ENCODE data around the gene NDUFB10. TPM values are rescaled to one million over a fixed set of nuclear protein-coding genes. Genes with fewer than 3 reads are reported as not detected.

NDUFB10 gene
- total RNA-seq, 1 donor from 2014 or later: 97.5 TPM

DNA sequence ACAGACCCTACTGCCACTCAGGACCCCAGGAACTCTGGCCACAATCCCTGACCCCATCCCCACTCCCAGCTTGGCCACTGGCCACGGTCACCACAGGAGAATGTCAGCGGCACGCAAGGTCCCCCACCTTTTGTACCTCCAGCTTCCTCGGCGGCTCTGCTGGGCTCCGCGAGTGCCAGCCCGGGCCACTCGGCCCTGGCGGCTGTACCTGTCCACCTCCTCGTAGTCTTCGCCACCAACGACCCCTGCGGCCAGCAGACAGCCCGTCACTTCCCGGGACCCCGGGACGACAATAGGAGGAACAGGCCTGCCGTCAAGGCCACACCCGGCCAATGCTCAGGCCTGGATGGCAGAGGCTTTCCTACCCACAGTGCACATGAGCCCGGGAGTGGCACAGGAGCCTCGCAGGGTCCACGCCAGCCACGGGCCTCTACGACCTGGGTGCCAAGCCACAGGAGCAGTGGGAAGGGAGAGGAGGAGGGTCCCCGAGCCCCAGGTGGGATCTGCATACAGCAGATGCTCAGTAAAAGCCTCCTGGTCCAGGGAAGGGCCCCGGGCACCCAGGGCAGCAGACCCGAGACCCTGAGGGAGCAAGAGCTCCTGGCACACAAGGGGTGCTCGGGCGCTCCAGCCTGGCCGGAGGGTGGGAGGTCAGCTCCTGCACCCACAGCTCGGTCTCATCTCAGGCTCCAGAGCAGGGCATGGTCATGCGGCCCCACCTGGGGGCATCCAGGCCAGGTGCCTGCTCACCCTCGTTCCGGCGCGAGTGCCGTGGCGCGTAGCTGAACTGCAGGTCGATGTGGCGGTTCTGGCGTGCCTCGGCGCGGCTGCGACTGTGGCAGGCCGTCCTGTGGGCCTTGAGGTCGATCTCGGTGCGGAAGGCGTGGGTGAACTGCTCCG lies 42.4 kb downstream of the NDUFB10 start:
- no peak for DNase-seq (ENCODE audit: low spot score)

DNA sequence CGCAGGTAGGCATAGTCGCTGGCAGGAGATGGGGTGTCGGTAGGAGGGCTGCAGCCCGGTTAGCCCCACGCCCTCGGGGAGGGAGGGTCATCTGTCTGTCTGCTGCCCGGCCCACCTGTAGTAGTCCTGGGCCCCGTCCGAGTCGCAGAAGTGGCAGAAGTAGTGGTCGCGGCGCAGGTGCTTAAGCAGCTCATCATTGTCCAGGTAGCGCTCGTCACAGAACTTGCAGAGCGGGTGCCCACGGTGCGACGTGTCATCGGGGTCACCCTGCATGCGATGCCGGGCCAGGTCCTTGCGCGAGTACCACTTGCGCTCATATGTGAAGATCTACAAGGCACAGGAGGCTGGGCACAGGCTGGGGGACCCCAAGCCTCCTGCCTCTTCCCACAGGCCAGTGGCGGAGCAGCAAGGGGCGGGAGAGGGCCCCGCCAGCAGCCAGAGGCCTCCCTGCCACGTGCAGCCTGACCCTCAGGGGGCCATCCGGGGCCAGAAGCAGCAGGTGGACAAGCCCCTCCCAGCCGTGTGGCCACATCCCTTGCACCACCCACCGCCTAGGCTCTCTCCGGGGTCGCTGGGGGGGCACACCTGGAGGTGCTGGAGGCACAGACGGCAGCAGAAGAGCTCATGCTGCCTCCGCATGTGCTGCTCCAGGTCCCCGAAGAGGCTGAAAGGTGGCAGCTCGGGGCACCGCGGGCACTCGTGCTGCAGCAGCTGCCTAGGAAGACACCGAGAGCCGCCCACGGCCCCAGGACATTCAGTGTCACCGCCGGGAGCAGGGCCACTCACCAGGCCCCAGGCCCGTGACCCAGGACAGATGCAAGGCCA lies 43.3 kb downstream of the NDUFB10 start:
- no peak for DNase-seq (ENCODE audit: low spot score)

GRCh38 chr16:2003231-2003826 lies 44.0 kb downstream of the NDUFB10 start:
- no peak for DNase-seq (ENCODE audit: low spot score)

- peak; percentile 84 for DNase-seq (ENCODE audit: low spot score)
Observed at GRCh38 chr16:2003827-2004641, 44.7 kb downstream of the NDUFB10 start.

GRCh38 chr16:2004795-2005517 lies 45.6 kb downstream of the NDUFB10 start:
- DNase-seq (ENCODE audit: low spot score): no peak

DNA sequence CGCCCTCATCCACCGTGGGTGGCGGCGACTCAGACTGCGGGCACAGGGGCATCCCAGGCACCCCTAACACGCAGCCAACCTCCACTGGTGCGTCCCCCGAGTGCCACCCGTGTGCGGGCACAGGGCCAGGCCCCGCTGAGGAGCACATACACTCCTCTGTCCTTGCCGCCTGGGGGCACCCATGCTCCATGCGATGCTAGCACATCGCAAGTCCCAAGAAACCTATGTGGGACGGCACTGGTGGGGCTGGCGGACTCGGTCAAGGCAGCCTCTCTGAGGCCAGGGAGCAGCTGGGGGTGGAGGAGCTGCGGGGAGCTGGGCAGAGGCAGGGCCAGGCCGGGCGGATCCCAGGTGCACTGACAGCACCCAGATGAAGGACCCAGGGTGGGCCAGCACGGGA lies 46.3 kb downstream of the NDUFB10 start:
- no peak for DNase-seq (ENCODE audit: low spot score)

DNA sequence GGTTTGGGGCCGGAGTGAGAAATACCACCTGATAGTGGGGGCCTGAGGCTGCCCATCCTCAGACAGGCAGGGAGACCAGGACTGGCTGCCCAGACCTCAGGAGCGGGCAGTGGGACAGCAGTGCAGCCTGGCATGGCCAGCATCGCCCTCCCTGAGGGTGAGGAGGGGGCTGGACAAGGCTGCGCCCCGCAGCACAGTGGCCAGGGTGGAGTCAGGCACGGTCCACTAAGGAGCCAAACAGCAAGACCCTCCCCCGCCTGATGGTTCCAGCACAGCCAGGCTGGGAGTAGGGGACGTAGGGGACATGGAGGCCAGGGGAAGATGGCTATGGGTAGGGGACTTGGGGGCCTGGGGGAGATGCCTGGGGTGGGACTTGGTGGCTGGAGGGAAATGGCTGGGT lies 47.0 kb downstream of the NDUFB10 start:
- DNase-seq (ENCODE audit: low spot score): no peak

GRCh38 chr16:2007081-2007836 lies 47.9 kb downstream of the NDUFB10 start:
- DNase-seq (ENCODE audit: low spot score): no peak

- DNase-seq (ENCODE audit: low spot score): no peak
Observed at GRCh38 chr16:2008009-2008526, 48.7 kb downstream of the NDUFB10 start.

DNA sequence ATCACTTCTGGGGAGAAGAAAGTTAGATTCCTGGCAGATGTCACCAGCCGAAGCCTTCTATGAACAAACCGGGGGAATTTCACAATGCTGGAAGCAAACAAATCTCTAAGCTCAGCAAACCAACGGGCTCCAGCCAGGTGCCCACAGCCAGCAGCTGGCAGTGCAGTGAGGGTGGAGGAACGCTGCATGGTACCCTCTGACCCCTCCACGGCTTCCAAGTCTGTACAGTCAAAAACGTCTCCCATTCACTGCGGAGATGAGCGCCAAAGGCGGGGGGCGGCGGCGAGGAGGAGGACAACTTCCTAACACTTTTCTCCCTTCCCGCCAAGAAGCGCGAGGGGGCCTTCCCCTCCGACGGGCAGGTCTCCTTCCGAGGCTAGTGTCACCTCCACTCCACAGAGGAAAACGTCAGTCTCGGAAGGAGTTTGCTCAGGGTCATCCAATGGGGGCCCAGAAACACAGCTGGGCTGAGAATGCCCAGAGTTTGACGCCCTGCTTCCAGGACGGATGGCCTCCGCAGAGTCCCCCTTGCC lies 49.4 kb downstream of the NDUFB10 start:
- no peak for DNase-seq (ENCODE audit: low spot score)

DNA sequence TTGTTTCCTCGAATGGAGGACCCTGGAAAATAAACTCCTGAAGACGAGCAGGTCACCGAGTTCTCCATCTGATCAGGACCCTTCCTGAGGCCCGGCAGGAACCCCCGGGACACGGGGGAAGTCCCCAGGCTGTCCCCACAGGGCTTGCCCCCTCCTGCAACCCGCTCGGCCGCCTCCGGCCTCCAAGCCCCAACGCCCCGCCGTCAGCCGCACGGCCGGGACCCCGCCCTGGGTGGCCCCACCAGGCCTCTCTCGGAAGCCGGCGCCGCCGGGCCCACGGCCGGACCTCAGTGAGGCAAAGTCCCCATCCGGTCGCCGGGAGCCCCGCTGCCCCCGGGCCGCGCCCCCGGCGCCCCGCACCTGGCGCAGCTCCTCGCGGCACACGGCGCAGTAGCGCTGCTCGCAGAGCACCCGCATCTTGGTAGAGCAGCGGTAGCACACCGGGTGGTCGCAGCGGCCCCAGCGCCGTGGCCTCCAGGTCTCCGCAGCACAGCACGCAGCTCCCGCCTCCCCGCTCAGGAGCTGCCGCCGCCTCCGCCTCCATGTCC lies 49.9 kb downstream of the NDUFB10 start:
- DNase-seq (ENCODE audit: low spot score): no peak

GRCh38 chr16:2009791-2010510 lies 50.6 kb downstream of the NDUFB10 start, which contains the start of gene ZNF598:
TSS of gene ZNF598 (minus strand) at chr16:2009821.
- DNase-seq (ENCODE audit: low spot score): peak; percentile 74

Other genes with a start within 250 kb of the NDUFB10 start
- 79.7 TPM for gene NME3, start 188.0 kb upstream of the NDUFB10 start, total RNA-seq
- gene EME2, start 186.7 kb upstream of the NDUFB10 start, total RNA-seq: 49.7 TPM
- 78.6 TPM for gene MRPS34, start 186.4 kb upstream of the NDUFB10 start, total RNA-seq
- gene SPSB3, start 177.0 kb upstream of the NDUFB10 start, total RNA-seq: 39.2 TPM
- gene NUBP2, start 176.6 kb upstream of the NDUFB10 start, total RNA-seq: 48.9 TPM
- not detected for gene IGFALS, start 165.8 kb upstream of the NDUFB10 start, total RNA-seq
- 37.5 TPM for gene HAGH, start 132.7 kb upstream of the NDUFB10 start, total RNA-seq
- gene FAHD1, start 132.3 kb upstream of the NDUFB10 start, total RNA-seq: 29.3 TPM
- not detected for gene MEIOB, start 87.4 kb upstream of the NDUFB10 start, total RNA-seq
- gene HS3ST6, start 41.1 kb upstream of the NDUFB10 start, total RNA-seq: 12.9 TPM
- 27.2 TPM for gene MSRB1, start 16.3 kb upstream of the NDUFB10 start, total RNA-seq
- not detected for gene RPL3L, start 4.8 kb upstream of the NDUFB10 start, total RNA-seq
- 2,737 TPM for gene RPS2, start 5.3 kb downstream of the NDUFB10 start, total RNA-seq
- gene RNF151, start 7.3 kb downstream of the NDUFB10 start, total RNA-seq: not detected
- gene TBL3, start 12.5 kb downstream of the NDUFB10 start, total RNA-seq: 37.0 TPM
- gene NOXO1, start 21.9 kb downstream of the NDUFB10 start, total RNA-seq: 0.65 TPM
- gene GFER, start 24.7 kb downstream of the NDUFB10 start, total RNA-seq: 16.5 TPM
- gene SYNGR3, start 30.4 kb downstream of the NDUFB10 start, total RNA-seq: 0.86 TPM
- 46.4 TPM for gene ZNF598, start 50.3 kb downstream of the NDUFB10 start, total RNA-seq
- gene NPW, start 60.2 kb downstream of the NDUFB10 start, total RNA-seq: not detected
- 106 TPM for gene NHERF2, start 67.4 kb downstream of the NDUFB10 start, total RNA-seq
- 11.8 TPM for gene NTHL1, start 88.3 kb downstream of the NDUFB10 start, total RNA-seq
- gene TSC2, start 88.4 kb downstream of the NDUFB10 start, total RNA-seq: 178 TPM
- gene PKD1, start 176.4 kb downstream of the NDUFB10 start, total RNA-seq: 165 TPM
- gene RAB26, start 189.1 kb downstream of the NDUFB10 start, total RNA-seq: 0.83 TPM
- 76.2 TPM for gene TRAF7, start 196.2 kb downstream of the NDUFB10 start, total RNA-seq
- gene CASKIN1, start 237.1 kb downstream of the NDUFB10 start, total RNA-seq: 0.05 TPM
- 37.0 TPM for gene MLST8, start 245.9 kb downstream of the NDUFB10 start, total RNA-seq